ENCODE data around the gene PRKAG3. TPM values are rescaled to one million over a fixed set of nuclear protein-coding genes. Genes with fewer than 3 reads are reported as not detected.

Gene PRKAG3
- total RNA-seq, 4 donors from 2014 or later, result 0.32 TPM; not detected in 3

DNA sequence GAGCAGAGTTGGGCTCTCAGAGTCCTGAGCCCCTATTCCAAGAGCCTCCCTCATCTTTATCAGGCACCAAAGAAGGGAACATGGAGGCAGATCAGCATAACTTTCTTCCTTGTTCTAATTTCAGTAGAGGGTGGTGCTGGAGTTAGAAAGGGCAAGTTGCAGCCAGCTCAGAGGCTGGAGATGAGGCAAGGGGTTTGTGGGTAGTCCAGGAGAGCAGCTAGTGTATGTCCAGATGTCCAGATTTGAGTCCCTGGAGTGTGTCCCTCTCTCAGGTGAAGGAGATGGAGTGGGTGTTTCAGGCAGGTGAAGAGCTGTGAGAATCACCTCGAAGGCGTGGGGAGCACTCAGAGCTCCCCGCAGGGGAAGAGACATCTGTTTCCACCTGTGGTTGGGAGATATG lies 478 bp upstream of the PRKAG3 start:
- intact Hi-C loops (cut with DNase I; ENCODE audit: low total_unique reads), result no loop called here
- WGBS, 2 donors, result 69 to 93% methylated on average over 3 of the region's 3 CpGs
- DNase-seq (ENCODE audit: low spot score in 2 of 2), result peak in 1 of 2 donors; percentile 80
- no peak for TF ChIP-seq POLR2A (IDR thresholded peaks at IDR 0.05)
- TF ChIP-seq, protein P1, sequence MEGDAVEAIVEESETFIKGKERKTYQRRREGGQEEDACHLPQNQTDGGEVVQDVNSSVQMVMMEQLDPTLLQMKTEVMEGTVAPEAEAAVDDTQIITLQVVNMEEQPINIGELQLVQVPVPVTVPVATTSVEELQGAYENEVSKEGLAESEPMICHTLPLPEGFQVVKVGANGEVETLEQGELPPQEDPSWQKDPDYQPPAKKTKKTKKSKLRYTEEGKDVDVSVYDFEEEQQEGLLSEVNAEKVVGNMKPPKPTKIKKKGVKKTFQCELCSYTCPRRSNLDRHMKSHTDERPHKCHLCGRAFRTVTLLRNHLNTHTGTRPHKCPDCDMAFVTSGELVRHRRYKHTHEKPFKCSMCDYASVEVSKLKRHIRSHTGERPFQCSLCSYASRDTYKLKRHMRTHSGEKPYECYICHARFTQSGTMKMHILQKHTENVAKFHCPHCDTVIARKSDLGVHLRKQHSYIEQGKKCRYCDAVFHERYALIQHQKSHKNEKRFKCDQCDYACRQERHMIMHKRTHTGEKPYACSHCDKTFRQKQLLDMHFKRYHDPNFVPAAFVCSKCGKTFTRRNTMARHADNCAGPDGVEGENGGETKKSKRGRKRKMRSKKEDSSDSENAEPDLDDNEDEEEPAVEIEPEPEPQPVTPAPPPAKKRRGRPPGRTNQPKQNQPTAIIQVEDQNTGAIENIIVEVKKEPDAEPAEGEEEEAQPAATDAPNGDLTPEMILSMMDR (IDR thresholded peaks at IDR 0.05), result no peak
- H3K4me3 ChIP-seq (ENCODE audit: low read depth, poor library complexity, severe bottlenecking), result no peak overlapping the region

DNA sequence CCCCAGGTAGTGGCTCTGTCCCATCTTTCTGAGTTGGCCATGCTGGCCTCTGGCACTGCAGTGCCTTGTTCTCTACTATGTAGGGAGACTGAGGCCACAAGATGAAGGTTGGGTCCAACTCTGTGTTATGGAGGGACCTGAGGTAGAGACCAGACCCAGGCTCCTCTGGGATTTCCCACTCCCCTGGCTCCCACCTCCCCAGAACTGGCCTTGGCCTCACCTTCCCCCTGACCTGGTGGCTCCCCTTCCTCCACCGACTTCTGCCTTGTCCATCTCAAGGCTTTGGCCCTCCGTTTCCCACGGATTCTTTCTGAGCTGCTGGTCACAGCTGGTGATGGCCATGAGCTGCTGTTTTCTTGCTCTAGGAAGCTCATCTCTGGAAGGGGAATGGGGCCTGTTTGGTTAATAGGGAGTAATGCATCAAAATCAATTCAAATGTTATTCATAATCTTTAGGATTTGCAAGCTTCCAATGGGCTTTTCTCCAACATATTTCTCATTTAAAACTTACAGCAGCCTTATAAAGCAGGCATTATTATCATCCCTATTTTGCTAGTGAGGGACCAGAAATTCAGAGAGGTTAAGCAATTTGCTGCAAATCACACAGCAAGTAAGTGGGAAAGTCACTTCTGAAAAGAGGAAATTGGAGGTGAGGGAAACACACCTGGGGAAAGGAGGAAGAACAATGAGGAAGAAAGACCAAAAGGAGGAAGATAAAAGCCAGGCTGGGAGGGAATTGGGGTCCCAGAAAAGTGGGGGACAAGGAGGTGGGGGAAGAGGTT lies 887 bp downstream of the PRKAG3 start:
- no peak overlapping the region for H3K4me3 ChIP-seq (ENCODE audit: low read depth, poor library complexity, severe bottlenecking)
- TF ChIP-seq, protein P1 (IDR thresholded peaks at IDR 0.05), result no peak
- TF ChIP-seq POLR2A (IDR thresholded peaks at IDR 0.05), result no peak
- intact Hi-C loops (cut with DNase I; ENCODE audit: low total_unique reads), result no loop called here
- peak in 1 of 2 donors; percentile 62 for DNase-seq (ENCODE audit: low spot score in 2 of 2)
- WGBS, 2 donors, result 81 to 92% methylated on average over 3 of the region's 3 CpGs

DNA sequence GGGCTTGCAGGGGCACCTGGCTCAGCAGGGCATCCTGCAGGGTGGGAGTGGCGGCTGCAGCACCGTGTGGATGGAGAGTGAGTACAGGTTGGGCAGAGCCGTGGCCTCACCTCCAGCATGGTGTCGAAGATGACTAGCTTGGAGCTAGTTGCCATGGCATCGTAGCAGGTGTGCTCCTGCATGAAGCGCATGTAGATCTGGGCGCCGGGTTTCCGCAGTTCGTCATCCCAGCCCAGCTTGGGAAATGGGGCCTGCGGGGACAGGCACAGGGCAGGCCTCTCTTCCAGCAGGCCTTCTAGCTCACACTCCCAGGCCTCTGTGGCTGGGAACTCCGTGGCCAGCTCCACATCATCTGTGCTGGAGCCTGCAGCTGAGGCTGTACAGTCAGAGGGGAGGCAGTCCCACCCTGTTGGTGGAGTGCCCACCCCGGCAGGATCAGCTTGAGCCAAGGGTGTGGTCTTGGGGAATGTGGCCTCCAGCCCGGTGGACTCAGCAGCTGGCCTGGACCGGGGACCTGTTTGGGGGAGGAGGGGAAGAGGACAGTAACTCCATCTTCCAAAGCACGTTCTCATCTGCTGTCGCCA lies 1.6 kb downstream of the PRKAG3 start:
- no peak overlapping the region for H3K4me3 ChIP-seq (ENCODE audit: low read depth, poor library complexity, severe bottlenecking)
- DNase-seq (ENCODE audit: low spot score in 2 of 2), result peak in 1 of 2 donors; percentile 88
- 51 to 54% methylated on average over 17 of the region's 17 CpGs for WGBS, 2 donors
- intact Hi-C loops (cut with DNase I; ENCODE audit: low total_unique reads), result no loop called here
- TF ChIP-seq, protein P1 (IDR thresholded peaks at IDR 0.05), result no peak
- TF ChIP-seq POLR2A (IDR thresholded peaks at IDR 0.05), result no peak

DNA sequence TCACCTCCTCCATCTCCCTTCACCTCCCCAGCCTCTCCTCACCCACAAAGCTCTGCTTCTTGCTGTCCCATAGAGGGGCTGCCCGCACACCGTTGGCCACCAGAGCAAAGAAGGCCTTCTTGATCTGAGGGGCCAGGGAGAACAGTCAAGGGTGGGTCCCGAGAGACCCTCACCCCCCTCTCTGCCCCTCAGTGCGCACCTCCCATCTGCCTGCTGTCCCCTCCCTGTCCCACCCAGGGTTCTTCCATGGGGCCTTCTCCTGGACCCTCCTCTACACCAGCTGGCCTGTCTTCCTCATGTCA lies 3.2 kb downstream of the PRKAG3 start:
- TF ChIP-seq, protein P1 (IDR thresholded peaks at IDR 0.05), result no peak
- no peak for TF ChIP-seq POLR2A (IDR thresholded peaks at IDR 0.05)
- DNase-seq (ENCODE audit: low spot score in 2 of 2), result no peak
- 74 to 94% methylated on average over 3 to 4 of the region's 4 CpGs for WGBS, 2 donors
- intact Hi-C loops (cut with DNase I; ENCODE audit: low total_unique reads), result no loop called here
- H3K4me3 ChIP-seq (ENCODE audit: low read depth, poor library complexity, severe bottlenecking), result no peak overlapping the region

DNA sequence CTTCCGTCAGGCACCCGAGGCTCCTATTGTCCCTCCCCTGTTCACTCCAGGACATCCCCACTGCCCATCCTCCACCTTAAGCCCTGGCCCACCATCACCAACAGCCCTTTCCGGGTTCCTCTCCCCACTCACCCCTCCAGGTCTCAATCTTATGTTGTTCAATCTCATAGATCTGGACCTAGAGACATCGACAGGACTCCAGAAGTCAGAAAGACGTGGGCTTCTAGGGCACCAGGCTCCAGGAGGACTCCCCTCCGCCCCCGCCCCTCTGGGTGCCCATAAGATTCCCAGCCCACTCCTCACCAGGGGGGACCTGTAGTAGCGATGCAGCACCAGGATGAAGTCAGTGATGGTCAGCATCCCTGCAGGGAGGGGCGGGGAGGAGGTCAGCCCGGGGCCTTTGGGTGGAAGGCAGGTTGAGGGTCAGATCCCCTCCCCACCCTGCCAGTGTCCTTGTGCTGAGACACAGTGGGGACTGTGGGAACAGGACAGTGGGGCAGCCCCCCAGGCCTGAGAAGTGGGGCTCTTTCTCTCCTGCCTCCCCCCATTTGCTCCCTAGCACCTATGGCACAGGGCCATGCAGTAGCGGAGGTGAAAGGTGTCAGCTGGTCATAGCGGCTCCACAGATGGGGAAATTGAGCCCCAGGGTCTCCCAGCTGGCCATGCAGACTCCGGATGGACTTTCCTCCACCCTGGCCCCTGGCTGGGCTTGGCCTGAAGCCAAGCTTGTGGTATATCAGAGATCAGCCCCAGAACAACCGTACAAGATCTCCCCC lies 3.7 kb downstream of the PRKAG3 start:
- H3K4me3 ChIP-seq (ENCODE audit: low read depth, poor library complexity, severe bottlenecking), result no peak overlapping the region
- WGBS, 2 donors, result 79 to 83% methylated on average over 13 to 14 of the region's 14 CpGs
- intact Hi-C loops (cut with DNase I; ENCODE audit: low total_unique reads), result no loop called here
- no peak for TF ChIP-seq POLR2A (IDR thresholded peaks at IDR 0.05)
- TF ChIP-seq, protein P1 (IDR thresholded peaks at IDR 0.05), result no peak
- peak in 1 of 2 donors; percentile 78 for DNase-seq (ENCODE audit: low spot score in 2 of 2)
